ENCODE results near the gene BCKDK. TPM values are rescaled to one million over a fixed set of nuclear protein-coding genes. Genes with fewer than 3 reads are reported as not detected.

Gene BCKDK
- total RNA-seq, 1 donor from 2014 or later, result 33.3 TPM

DNA sequence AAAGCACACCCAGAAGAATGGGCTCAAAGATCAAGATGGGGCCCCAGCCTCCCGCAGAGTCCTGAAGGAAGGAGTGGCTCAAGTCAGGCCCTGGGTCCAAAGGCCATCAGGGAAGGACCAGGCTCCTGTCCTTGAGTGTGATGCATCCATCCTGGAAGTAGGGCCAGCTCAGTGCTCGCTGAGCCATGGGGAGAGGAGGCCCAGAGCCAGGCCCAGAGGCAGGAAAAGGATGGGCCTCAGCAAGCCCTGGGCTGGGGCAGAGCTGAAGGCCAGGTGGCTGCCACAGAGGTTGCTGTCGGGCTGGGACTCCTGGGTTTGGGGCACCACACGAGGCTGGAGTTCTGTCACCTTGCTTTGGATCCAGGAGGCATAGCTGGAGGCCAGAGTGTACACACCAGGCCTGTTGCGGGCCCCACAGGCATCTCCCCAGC is 23.7 kb downstream of the BCKDK start:
- Histone ChIP-seq H3K27ac (no peak overlapping the region), H3K4me1 (peaks cover 48% of the 10 kb centered on the region), H3K36me3 (peaks cover 40% of the 10 kb centered on the region), H3K9me3 (no peaks in the 10 kb centered on the region), H3K27me3 (no peaks in the 10 kb centered on the region), H3K4me3 (no peak overlapping the region)
- intact Hi-C loops (cut with DNase I), result no loop called here
- ATAC-seq (no peak), DNase-seq (no peak)
- TF ChIP-seq, protein P1, sequence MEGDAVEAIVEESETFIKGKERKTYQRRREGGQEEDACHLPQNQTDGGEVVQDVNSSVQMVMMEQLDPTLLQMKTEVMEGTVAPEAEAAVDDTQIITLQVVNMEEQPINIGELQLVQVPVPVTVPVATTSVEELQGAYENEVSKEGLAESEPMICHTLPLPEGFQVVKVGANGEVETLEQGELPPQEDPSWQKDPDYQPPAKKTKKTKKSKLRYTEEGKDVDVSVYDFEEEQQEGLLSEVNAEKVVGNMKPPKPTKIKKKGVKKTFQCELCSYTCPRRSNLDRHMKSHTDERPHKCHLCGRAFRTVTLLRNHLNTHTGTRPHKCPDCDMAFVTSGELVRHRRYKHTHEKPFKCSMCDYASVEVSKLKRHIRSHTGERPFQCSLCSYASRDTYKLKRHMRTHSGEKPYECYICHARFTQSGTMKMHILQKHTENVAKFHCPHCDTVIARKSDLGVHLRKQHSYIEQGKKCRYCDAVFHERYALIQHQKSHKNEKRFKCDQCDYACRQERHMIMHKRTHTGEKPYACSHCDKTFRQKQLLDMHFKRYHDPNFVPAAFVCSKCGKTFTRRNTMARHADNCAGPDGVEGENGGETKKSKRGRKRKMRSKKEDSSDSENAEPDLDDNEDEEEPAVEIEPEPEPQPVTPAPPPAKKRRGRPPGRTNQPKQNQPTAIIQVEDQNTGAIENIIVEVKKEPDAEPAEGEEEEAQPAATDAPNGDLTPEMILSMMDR (IDR thresholded peaks at IDR 0.05), result no peak

GRCh38 chr16:31132303-31132979 is 24.3 kb downstream of the BCKDK start:
- TF ChIP-seq, protein P1 (IDR thresholded peaks at IDR 0.05), result no peak
- Histone ChIP-seq H3K27me3 (no peaks in the 10 kb centered on the region), H3K27ac (no peak overlapping the region), H3K9me3 (no peaks in the 10 kb centered on the region), H3K36me3 (peaks cover 34% of the 10 kb centered on the region), H3K4me1 (peaks cover 42% of the 10 kb centered on the region), H3K4me3 (no peak overlapping the region)
- no peak for ATAC-seq
- DNase-seq, result no peak
- intact Hi-C loops (cut with DNase I), result no loop called here

DNA sequence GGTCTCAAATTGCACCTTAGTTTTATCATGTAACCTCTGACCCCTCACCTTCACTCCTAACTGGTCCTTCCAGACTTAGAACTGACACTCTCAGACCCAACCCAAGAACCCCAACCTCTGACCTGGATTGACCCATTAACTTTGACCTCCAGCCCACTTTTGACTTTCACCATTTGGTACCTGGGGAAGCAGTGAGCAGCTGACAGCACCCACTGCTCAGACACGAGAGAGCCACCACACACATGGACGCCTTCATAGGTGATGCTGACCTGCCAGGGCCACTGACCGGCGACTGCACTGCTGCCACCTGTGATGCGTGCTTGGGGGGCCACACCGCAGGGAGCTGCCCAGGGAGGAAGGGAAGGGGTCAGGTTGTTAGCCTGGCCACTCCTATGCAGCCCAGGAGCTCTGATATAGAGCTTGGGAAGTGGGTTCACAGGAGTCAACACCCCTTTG is 24.9 kb downstream of the BCKDK start:
- Histone ChIP-seq H3K4me3 (peak overlapping the region; percentile 58), H3K27ac (peak overlapping the region; percentile 17), H3K36me3 (peaks cover 28% of the 10 kb centered on the region), H3K9me3 (no peaks in the 10 kb centered on the region), H3K27me3 (no peaks in the 10 kb centered on the region), H3K4me1 (peaks cover 36% of the 10 kb centered on the region)
- TF ChIP-seq, protein P1 (IDR thresholded peaks at IDR 0.05), result no peak
- ATAC-seq, result no peak
- no peak for DNase-seq
- intact Hi-C loops (cut with DNase I), result no loop called here

- intact Hi-C loops (cut with DNase I), result no loop called here
- ATAC-seq (no peak), DNase-seq (no peak)
- Histone ChIP-seq H3K4me1 (peaks cover 30% of the 10 kb centered on the region), H3K27me3 (no peaks in the 10 kb centered on the region), H3K4me3 (peak overlapping the region; percentile 58), H3K9me3 (no peaks in the 10 kb centered on the region), H3K36me3 (peaks cover 21% of the 10 kb centered on the region), H3K27ac (no peak overlapping the region)
- TF ChIP-seq, protein P1 (IDR thresholded peaks at IDR 0.05), result no peak
These were observed 25.9 kb downstream of the BCKDK start for GRCh38 chr16:31134091-31134571.

DNA sequence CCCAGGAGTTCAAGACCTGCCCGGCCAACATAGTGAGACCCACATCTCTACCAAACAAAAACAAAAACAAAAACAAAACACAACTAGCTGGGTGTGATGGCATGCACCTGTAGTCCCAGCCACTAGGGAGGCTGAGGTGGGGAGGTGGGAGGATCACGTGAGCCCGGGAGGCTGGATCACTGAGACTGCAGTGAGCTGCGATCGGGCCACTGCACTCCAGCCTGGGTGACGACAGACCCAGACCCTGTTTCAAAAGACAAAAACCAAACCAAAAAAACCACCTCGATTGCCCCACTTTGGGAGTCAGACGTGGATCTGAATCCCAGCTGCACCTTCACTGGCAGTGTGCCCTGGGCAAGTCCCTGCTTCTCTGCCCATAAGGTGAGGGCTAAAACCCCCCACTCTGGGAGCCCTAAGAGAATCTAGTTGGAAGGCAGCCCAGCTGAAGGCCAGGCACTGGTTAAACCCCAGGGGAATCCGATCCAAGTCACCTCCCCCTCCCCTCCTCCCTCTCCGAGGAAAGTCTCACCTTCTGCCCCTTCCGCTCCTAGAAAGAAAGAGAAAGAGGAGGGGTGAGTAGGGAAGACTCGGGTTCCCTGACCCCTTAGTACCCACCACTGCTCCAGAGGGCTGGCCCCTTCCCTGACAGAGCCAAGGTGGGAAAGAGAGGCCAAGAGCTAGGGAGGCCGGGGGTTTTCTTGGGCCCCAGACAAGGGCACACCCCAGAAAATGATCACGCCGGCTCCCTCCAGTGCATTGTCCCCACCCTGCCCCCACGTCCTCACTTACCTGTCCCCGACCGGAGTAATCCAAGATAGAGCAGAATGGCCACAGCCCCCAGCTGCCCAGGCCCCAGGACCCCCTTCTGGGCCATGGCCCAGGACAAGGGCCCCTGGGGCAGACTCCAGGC is 26.7 kb downstream of the BCKDK start:
- Histone ChIP-seq H3K9me3 (no peaks in the 10 kb centered on the region), H3K27me3 (no peaks in the 10 kb centered on the region), H3K4me3 (peak overlapping the region; percentile 58), H3K36me3 (peaks cover 13% of the 10 kb centered on the region), H3K4me1 (peaks cover 25% of the 10 kb centered on the region), H3K27ac (peak overlapping the region; percentile 81)
- DNase-seq, result peak; percentile 88
- peak; percentile 37 for ATAC-seq
- intact Hi-C loops (cut with DNase I), result no loop called here
- TF ChIP-seq, protein P1 (IDR thresholded peaks at IDR 0.05), result no peak

All from upper lobe of right lung (tissue), 1 donor.